Brain pericyte (primary cell): Measurements from ENCODE around the gene FLOT1.

Experiments
- DNase-seq: peaks from one replicate; pipeline ENCODE4 v3.0.0-alpha.2; 2012; ENCODE audit warnings: low read depth, low spot score

FLOT1 gene

GRCh38 chr6:30679765-30680535 lies 62.5 kb downstream of the FLOT1 start:
- DNase-seq = no peak

DNA sequence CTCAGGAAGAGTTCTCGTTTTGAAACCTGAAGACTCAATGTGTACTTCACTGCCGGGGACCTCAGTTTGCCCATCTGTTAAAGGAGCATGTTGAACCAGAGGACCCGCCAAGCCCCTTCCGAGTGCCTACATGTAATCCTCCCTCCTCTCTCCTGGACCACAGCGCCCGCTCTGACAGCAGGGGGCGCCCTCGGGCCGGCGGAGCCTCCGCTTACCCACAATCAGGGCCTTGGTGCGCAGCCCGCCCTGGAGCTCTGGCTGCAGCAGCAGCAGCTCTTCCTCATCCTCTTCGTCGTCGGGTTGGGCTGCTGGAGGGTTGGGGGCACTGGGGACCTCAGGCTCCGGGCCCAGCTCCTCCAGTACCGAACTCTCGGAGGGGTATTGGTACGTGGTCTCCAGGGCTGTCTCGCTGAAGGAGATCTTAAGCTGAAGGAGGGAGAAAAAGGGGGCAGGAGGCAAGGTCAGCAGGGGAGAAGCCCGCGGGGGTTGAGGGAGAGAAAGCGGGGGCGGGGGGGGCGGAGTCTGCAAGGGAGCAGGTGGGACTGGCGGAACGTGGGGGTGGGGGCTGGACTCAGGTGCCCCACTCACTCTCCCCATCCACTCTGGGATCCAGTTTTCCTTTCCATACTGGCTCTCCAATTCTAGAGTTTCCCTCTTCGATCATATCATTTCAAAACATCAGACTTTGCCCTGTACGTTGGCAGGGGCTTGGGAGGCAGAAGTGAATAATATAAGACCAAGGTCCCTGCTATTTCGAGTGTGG lies 63.3 kb downstream of the FLOT1 start:
- peak; percentile 49 for DNase-seq
